ENCODE data around the gene EME1. TPM values are rescaled to one million over a fixed set of nuclear protein-coding genes. Genes with fewer than 3 reads are reported as not detected.

The EME1 gene
- total and polyA plus RNA-seq, 2 of the 8 experiments (the other 6 are each of a cell fraction or from before 2014, with no cell fraction given), result 13.9 to 16.3 TPM

GRCh38 chr17:50379351-50380132, 6.5 kb downstream of the EME1 start (continued):
- TF ChIP-seq, protein P1, sequence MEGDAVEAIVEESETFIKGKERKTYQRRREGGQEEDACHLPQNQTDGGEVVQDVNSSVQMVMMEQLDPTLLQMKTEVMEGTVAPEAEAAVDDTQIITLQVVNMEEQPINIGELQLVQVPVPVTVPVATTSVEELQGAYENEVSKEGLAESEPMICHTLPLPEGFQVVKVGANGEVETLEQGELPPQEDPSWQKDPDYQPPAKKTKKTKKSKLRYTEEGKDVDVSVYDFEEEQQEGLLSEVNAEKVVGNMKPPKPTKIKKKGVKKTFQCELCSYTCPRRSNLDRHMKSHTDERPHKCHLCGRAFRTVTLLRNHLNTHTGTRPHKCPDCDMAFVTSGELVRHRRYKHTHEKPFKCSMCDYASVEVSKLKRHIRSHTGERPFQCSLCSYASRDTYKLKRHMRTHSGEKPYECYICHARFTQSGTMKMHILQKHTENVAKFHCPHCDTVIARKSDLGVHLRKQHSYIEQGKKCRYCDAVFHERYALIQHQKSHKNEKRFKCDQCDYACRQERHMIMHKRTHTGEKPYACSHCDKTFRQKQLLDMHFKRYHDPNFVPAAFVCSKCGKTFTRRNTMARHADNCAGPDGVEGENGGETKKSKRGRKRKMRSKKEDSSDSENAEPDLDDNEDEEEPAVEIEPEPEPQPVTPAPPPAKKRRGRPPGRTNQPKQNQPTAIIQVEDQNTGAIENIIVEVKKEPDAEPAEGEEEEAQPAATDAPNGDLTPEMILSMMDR (IDR thresholded peaks at IDR 0.05; ENCODE audit: control extremely low read depth in 1 of 3, insufficient read depth in 1 of 3, low read depth in 1 of 3, low read length in 3 of 3), result no peak
- TF ChIP-seq CHD2 (IDR thresholded peaks at IDR 0.05; ENCODE audit: low read length) (no peak), KDM4A (IDR thresholded peaks at IDR 0.05; ENCODE audit: low read depth, low read length, severe bottlenecking) (no peak), NANOG (IDR thresholded peaks at IDR 0.05; ENCODE audit: insufficient read depth, low read depth, low read length, poor library complexity, severe bottlenecking) (no peak)

All from H1 (cell line).